Measurements from ENCODE around the gene MRPS18B. TPM values are rescaled to one million over a fixed set of nuclear protein-coding genes. Genes with fewer than 3 reads are reported as not detected.

Gene MRPS18B
- total and polyA plus RNA-seq, 2 donors (not counting 1 experiment from before 2014, with no cell fraction given), result 53.1 to 76.8 TPM

- peaks cover 18% of the 10 kb centered on the region for H3K36me3 ChIP-seq (ENCODE audit: control insufficient read depth, insufficient read depth, low read length)
- H3K9ac ChIP-seq (ENCODE audit: insufficient read depth, low read length), result peak within 1 kb of the TSS; percentile 89
- H3K4me3 ChIP-seq (replicated peaks in 1 of 4; ENCODE audit: control extremely low read depth in 1 of 4, insufficient read depth in 1 of 4, low read depth in 3 of 4, low read length in 4 of 4), result peak within 1 kb of the TSS; percentile 81 to 100 (median 83)
- H3K27me3 ChIP-seq (ENCODE audit: control insufficient read depth, insufficient read depth, low read length), result no peaks in the 10 kb centered on the region
- no peaks in the 10 kb centered on the region for H3K9me3 ChIP-seq (ENCODE audit: control insufficient read depth, insufficient read depth, low read depth, low read length)
- no peaks in the 10 kb centered on the region for H4K20me1 ChIP-seq (ENCODE audit: control insufficient read depth, extremely low read depth, insufficient read depth, low read length)
- peak; percentile 98 to 99 for DNase-seq (ENCODE audit: low read depth in 2 of 2)
- H2AFZ ChIP-seq (ENCODE audit: low read length), result peak within 1 kb of the TSS; percentile 84
- H3K4me1 ChIP-seq (ENCODE audit: control insufficient read depth, extremely low read depth, insufficient read depth, low read length), result peaks cover 6% of the 10 kb centered on the region
- peaks cover 30% of the 10 kb centered on the region for H3K79me2 ChIP-seq (ENCODE audit: control insufficient read depth, insufficient read depth, low read length)
- peak within 1 kb of the TSS; percentile 83 for H3K27ac ChIP-seq (ENCODE audit: insufficient read depth, low read length)
- H3K4me2 ChIP-seq (ENCODE audit: extremely low read depth, insufficient read depth, low read length), result peak within 1 kb of the TSS; percentile 95
- TF ChIP-seq EZH2 (IDR thresholded peaks at IDR 0.05; ENCODE audit: low read length, missing control alignments) (no peak), CTCF (conservative IDR thresholded peaks at IDR 0.05 in 1 of 2, IDR thresholded peaks at IDR 0.05 in 1 of 2; ENCODE audit: low read depth in 1 of 2, low read length in 2 of 2) (peak; percentile 84 to 92)
Observed at GRCh38 chr6:30672445-30673253, 55.0 kb downstream of the MRPS18B start, which contains the start of gene DHX16. Gene DHX16, minus strand, starts transcription at chr6:30673006. Its CDS starts 165 bp downstream, at chr6:30672841.

Other genes with a start within 250 kb of the MRPS18B start
- gene HLA-E, start 128.3 kb upstream of the MRPS18B start, total RNA-seq, result 213 and 254 TPM in 2 replicates
- 115 and 183 TPM in 2 replicates for gene HLA-E, start 128.3 kb upstream of the MRPS18B start, polyA plus RNA-seq
- 50.1 and 67.0 TPM in 2 replicates for gene GNL1, start 61.4 kb upstream of the MRPS18B start, total RNA-seq
- gene GNL1, start 61.4 kb upstream of the MRPS18B start, polyA plus RNA-seq, result 33.4 and 35.2 TPM in 2 replicates
- gene PRR3, start 60.5 kb upstream of the MRPS18B start, total RNA-seq, result 5.1 and 6.6 TPM in 2 replicates
- 19.0 and 23.2 TPM in 2 replicates for gene PRR3, start 60.5 kb upstream of the MRPS18B start, polyA plus RNA-seq
- 35.5 and 37.2 TPM in 2 replicates for gene ABCF1, start 46.4 kb upstream of the MRPS18B start, total RNA-seq
- 49.2 and 62.6 TPM in 2 replicates for gene ABCF1, start 46.4 kb upstream of the MRPS18B start, polyA plus RNA-seq
- 18.2 and 28.2 TPM in 2 replicates for gene PPP1R10, start 597 bp upstream of the MRPS18B start, total RNA-seq
- gene PPP1R10, start 597 bp upstream of the MRPS18B start, polyA plus RNA-seq, result 25.2 and 35.5 TPM in 2 replicates
- gene ATAT1, start 9.0 kb downstream of the MRPS18B start, total RNA-seq, result 3.9 and 5.1 TPM in 2 replicates
- 6.8 and 8.8 TPM in 2 replicates for gene ATAT1, start 9.0 kb downstream of the MRPS18B start, polyA plus RNA-seq
- gene C6orf136, start 29.3 kb downstream of the MRPS18B start, total RNA-seq, result 2.5 and 4.4 TPM in 2 replicates
- gene C6orf136, start 29.3 kb downstream of the MRPS18B start, polyA plus RNA-seq, result 3.6 and 6.3 TPM in 2 replicates
- 33.1 and 34.8 TPM in 2 replicates for gene DHX16, start 55.2 kb downstream of the MRPS18B start, total RNA-seq
- gene DHX16, start 55.2 kb downstream of the MRPS18B start, polyA plus RNA-seq, result 22.5 and 33.2 TPM in 2 replicates
- gene PPP1R18, start 68.8 kb downstream of the MRPS18B start, total RNA-seq, result 44.4 and 63.4 TPM in 2 replicates
- gene PPP1R18, start 68.8 kb downstream of the MRPS18B start, polyA plus RNA-seq, result 92.6 and 122 TPM in 2 replicates
- 1.5 and 2.5 TPM in 2 replicates for gene NRM, start 73.1 kb downstream of the MRPS18B start, total RNA-seq
- gene NRM, start 73.1 kb downstream of the MRPS18B start, polyA plus RNA-seq, result 18.3 and 39.6 TPM in 2 replicates
- 3.3 and 5.0 TPM in 2 replicates for gene MDC1, start 99.4 kb downstream of the MRPS18B start, total RNA-seq
- gene MDC1, start 99.4 kb downstream of the MRPS18B start, polyA plus RNA-seq, result 3.3 and 7.4 TPM in 2 replicates
- gene TUBB, start 102.5 kb downstream of the MRPS18B start, total RNA-seq, result 432 and 551 TPM in 2 replicates
- gene TUBB, start 102.5 kb downstream of the MRPS18B start, polyA plus RNA-seq, result 1,493 and 2,513 TPM in 2 replicates
- 136 and 180 TPM in 2 replicates for gene FLOT1, start 124.8 kb downstream of the MRPS18B start, total RNA-seq
- gene FLOT1, start 124.8 kb downstream of the MRPS18B start, polyA plus RNA-seq, result 301 TPM in 2 replicates
- gene IER3, start 126.7 kb downstream of the MRPS18B start, total RNA-seq, result 42.9 and 43.3 TPM in 2 replicates
- gene IER3, start 126.7 kb downstream of the MRPS18B start, polyA plus RNA-seq, result 34.2 and 102 TPM in 2 replicates